Measurements from ENCODE around the gene C22orf15.

- no peak for TF ChIP-seq CTCF (IDR thresholded peaks at IDR 0.05; ENCODE audit: low read depth, low read length, missing input control)
- no peak for TF ChIP-seq TAF1 (conservative IDR thresholded peaks at IDR 0.05)
- no peak for TF ChIP-seq SP1 (IDR thresholded peaks at IDR 0.05)
- no peak for TF ChIP-seq GABPA (IDR thresholded peaks at IDR 0.05 in 1 of 2, conservative IDR thresholded peaks at IDR 0.05 in 1 of 2)
These were observed 19.9 kb downstream of the C22orf15 start for GRCh38 chr22:23782703-23783102.
